Measurements from ENCODE around the gene EXOC7. TPM values are rescaled to one million over a fixed set of nuclear protein-coding genes. Genes with fewer than 3 reads are reported as not detected.
A peak's percentile ranks its signal among the peaks of the same experiment; 100 is the strongest.

The EXOC7 gene
- total RNA-seq, 2 experiments from 2014 or later, result 88.1 to 90.6 TPM

- Mint-ChIP-seq H3K27ac (no peak overlapping the region), H3K27me3 (peaks cover 5% of the 10 kb centered on the region), H3K4me1 (ENCODE audit: low read depth) (peaks cover 20% of the 10 kb centered on the region), H3K9me3 (no peaks in the 10 kb centered on the region), H3K4me3 (no peak overlapping the region), H3K36me3 (ENCODE audit: low read depth) (no peaks in the 10 kb centered on the region)
- TF ChIP-seq CTCF (IDR thresholded peaks at IDR 0.05), result no peak
- intact Hi-C loops (cut with DNase I, micrococcal nuclease), result no loop called here
- POLR2A ChIA-PET, result no interaction called here
- CTCF ChIA-PET, result no interaction called here
- Histone ChIP-seq H3K4me1 (ENCODE audit: insufficient read depth, low read length) (peaks cover 29% of the 10 kb centered on the region), H3K36me3 (ENCODE audit: insufficient read depth, low read length) (no peaks in the 10 kb centered on the region), H3K27ac (ENCODE audit: low read depth in 1 of 2, low read length in 2 of 2) (no peak overlapping the region), H3K4me3 (ENCODE audit: low read length) (no peak overlapping the region), H3K27me3 (ENCODE audit: control insufficient read depth in 1 of 2, insufficient read depth in 2 of 2, low read length in 2 of 2) (peaks cover 7 to 9% of the 10 kb centered on the region in 2 experiments), H3K9me3 (ENCODE audit: control insufficient read depth in 1 of 2, insufficient read depth in 1 of 2, low read length in 2 of 2) (no peaks in the 10 kb centered on the region)
- DNase-seq (no peak), ATAC-seq (ENCODE audit: poor library complexity) (no peak)
These were observed 32.2 kb upstream of the EXOC7 start for GRCh38 chr17:76135810-76136188.

- no peak for TF ChIP-seq CTCF (IDR thresholded peaks at IDR 0.05)
- peak; percentile 36 for ATAC-seq (ENCODE audit: poor library complexity)
- Mint-ChIP-seq H3K36me3 (ENCODE audit: low read depth) (no peaks in the 10 kb centered on the region), H3K27ac (peak overlapping the region; percentile 54), H3K4me3 (peak overlapping the region; percentile 46), H3K27me3 (no peaks in the 10 kb centered on the region), H3K9me3 (no peaks in the 10 kb centered on the region), H3K4me1 (ENCODE audit: low read depth) (peaks cover 14% of the 10 kb centered on the region)
- POLR2A ChIA-PET, result interaction anchor here (0.6 to 0.7 kb wide), 2 partner anchors 8 to 135 kb away, joined by 3 to 4 read pairs; no protein-coding TSS in a partner anchor
- DNase-seq, result peak in 1 of 14 experiments; percentile 16
- Histone ChIP-seq H3K4me3 (ENCODE audit: low read length) (no peak overlapping the region), H3K4me1 (ENCODE audit: insufficient read depth, low read length) (peaks cover 23% of the 10 kb centered on the region), H3K27me3 (ENCODE audit: control insufficient read depth in 1 of 2, insufficient read depth in 2 of 2, low read length in 2 of 2) (peaks cover under 1 to 4% of the 10 kb centered on the region in 2 experiments), H3K9me3 (ENCODE audit: control insufficient read depth in 1 of 2, insufficient read depth in 1 of 2, low read length in 2 of 2) (no peaks in the 10 kb centered on the region), H3K27ac (ENCODE audit: low read depth in 1 of 2, low read length in 2 of 2) (no peak overlapping the region), H3K36me3 (ENCODE audit: insufficient read depth, low read length) (no peaks in the 10 kb centered on the region)
- intact Hi-C loops (cut with DNase I, micrococcal nuclease), result no loop called here
- CTCF ChIA-PET, result interaction anchor here (1.1 to 1.5 kb wide), 2 partner anchors 14 to 145 kb away, joined by 3 to 5 read pairs; no protein-coding TSS in a partner anchor
These were observed 31.6 kb upstream of the EXOC7 start for GRCh38 chr17:76134911-76135809.

GRCh38 chr17:76132574-76133338 lies 29.2 kb upstream of the EXOC7 start:
- intact Hi-C loops (cut with DNase I, micrococcal nuclease), result no loop called here
- ATAC-seq (ENCODE audit: poor library complexity), result no peak
- Histone ChIP-seq H3K36me3 (ENCODE audit: insufficient read depth, low read length) (no peaks in the 10 kb centered on the region), H3K4me3 (ENCODE audit: low read length) (no peak overlapping the region), H3K9me3 (ENCODE audit: control insufficient read depth in 1 of 2, insufficient read depth in 1 of 2, low read length in 2 of 2) (no peaks in the 10 kb centered on the region), H3K27ac (ENCODE audit: low read depth in 1 of 2, low read length in 2 of 2) (no peak overlapping the region), H3K4me1 (ENCODE audit: insufficient read depth, low read length) (peaks cover 18% of the 10 kb centered on the region), H3K27me3 (ENCODE audit: control insufficient read depth in 1 of 2, insufficient read depth in 2 of 2, low read length in 2 of 2) (no peaks in the 10 kb centered on the region)
- ChIA-PET POLR2A (interaction anchor here (0.7 to 2.0 kb wide), 5 partner anchors 13 to 132 kb away, joined by 3 to 6 read pairs (median 3); no protein-coding TSS in a partner anchor), CTCF (no interaction called here)
- no peak for TF ChIP-seq CTCF (IDR thresholded peaks at IDR 0.05)
- no peaks in the 10 kb centered on the region for H3K36me3 Mint-ChIP-seq (ENCODE audit: low read depth)
- H3K4me1 Mint-ChIP-seq (ENCODE audit: low read depth), result peaks cover 14% of the 10 kb centered on the region
- H3K27me3 Mint-ChIP-seq, result no peaks in the 10 kb centered on the region
- H3K4me3 Mint-ChIP-seq, result no peak overlapping the region
- no peaks in the 10 kb centered on the region for H3K9me3 Mint-ChIP-seq
- H3K27ac Mint-ChIP-seq, result no peak overlapping the region
- peak in 1 of 14 experiments; percentile 13 for DNase-seq
